OCI-M2 (cell line): ENCODE measurements around the gene POLE.
"Not testable (repeated sequence)": the region's sequence is repeated elsewhere in the genome, so short reads cannot be mapped to it uniquely, and the experiment has no call there.

Experiments
- DNase-seq: peaks from one replicate; lab custom pipeline; 2025; ENCODE audit not compliant: unreplicated experiment; lab: John Stamatoyannopoulos, UW

The POLE gene

GRCh38 chr12:132601171-132601883, 85.8 kb downstream of the POLE start:
- no peak for DNase-seq

- no peak for DNase-seq
These were observed 86.8 kb downstream of the POLE start for GRCh38 chr12:132600048-132601032.

GRCh38 chr12:132599502-132599901, 87.6 kb downstream of the POLE start:
- not testable (repeated sequence) for DNase-seq

- DNase-seq: no peak
These were observed 89.5 kb downstream of the POLE start for GRCh38 chr12:132597333-132598316.

GRCh38 chr12:132596016-132596415, 91.1 kb downstream of the POLE start:
- DNase-seq: no peak

GRCh38 chr12:132595183-132595582, 92.0 kb downstream of the POLE start:
- no peak for DNase-seq

- DNase-seq: no peak
These were observed 93.2 kb downstream of the POLE start for GRCh38 chr12:132593938-132594358.

- no peak for DNase-seq
These were observed 93.6 kb downstream of the POLE start for GRCh38 chr12:132593521-132593920.

- DNase-seq: no peak
These were observed 94.1 kb downstream of the POLE start for GRCh38 chr12:132593071-132593470.

- DNase-seq: no peak
These were observed 94.7 kb downstream of the POLE start for GRCh38 chr12:132592282-132592970.

GRCh38 chr12:132591107-132591935, 95.8 kb downstream of the POLE start:
- no peak for DNase-seq

GRCh38 chr12:132588821-132589669, 98.1 kb downstream of the POLE start:
- no peak for DNase-seq

GRCh38 chr12:132588319-132588718, 98.8 kb downstream of the POLE start:
- no peak for DNase-seq

GRCh38 chr12:132587781-132588180, 99.4 kb downstream of the POLE start:
- DNase-seq: no peak

- DNase-seq: no peak
These were observed 100.2 kb downstream of the POLE start for GRCh38 chr12:132586929-132587328.

GRCh38 chr12:132585177-132585576, 102.0 kb downstream of the POLE start:
- DNase-seq: no peak

GRCh38 chr12:132584429-132584828, 102.7 kb downstream of the POLE start:
- no peak for DNase-seq

GRCh38 chr12:132583736-132584135, 103.4 kb downstream of the POLE start:
- no peak for DNase-seq

GRCh38 chr12:132583411-132583710, 103.8 kb downstream of the POLE start:
- no peak for DNase-seq
